ENCODE results near the gene XRCC1.

DNA sequence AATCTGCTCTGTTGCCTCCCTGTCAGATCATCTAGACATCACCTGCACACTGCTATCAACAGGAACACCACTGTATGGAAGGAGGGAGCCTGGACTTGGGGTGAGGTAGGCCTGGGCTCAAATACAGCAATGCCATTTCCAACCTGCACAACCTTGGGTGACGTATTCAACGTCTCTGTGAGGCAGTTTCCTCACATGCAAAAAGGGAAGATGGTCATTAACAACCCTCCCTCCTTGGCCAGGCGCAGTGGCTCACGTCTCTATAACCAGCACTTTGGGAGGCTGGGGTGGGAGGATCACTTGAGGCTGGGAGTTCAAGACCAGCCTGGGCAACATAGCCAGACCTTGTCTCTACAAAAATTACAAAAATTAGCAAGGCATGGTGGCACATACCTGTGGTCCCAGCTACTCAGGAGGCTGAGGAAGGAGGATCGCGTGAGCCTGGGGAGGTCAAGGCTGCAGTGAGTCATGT lies 13.1 kb downstream of the XRCC1 start:
- TF ChIP-seq, protein P1, sequence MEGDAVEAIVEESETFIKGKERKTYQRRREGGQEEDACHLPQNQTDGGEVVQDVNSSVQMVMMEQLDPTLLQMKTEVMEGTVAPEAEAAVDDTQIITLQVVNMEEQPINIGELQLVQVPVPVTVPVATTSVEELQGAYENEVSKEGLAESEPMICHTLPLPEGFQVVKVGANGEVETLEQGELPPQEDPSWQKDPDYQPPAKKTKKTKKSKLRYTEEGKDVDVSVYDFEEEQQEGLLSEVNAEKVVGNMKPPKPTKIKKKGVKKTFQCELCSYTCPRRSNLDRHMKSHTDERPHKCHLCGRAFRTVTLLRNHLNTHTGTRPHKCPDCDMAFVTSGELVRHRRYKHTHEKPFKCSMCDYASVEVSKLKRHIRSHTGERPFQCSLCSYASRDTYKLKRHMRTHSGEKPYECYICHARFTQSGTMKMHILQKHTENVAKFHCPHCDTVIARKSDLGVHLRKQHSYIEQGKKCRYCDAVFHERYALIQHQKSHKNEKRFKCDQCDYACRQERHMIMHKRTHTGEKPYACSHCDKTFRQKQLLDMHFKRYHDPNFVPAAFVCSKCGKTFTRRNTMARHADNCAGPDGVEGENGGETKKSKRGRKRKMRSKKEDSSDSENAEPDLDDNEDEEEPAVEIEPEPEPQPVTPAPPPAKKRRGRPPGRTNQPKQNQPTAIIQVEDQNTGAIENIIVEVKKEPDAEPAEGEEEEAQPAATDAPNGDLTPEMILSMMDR (tag by site-specific recombination; IDR thresholded peaks at IDR 0.05): no peak
- TF ChIP-seq, protein P2, sequence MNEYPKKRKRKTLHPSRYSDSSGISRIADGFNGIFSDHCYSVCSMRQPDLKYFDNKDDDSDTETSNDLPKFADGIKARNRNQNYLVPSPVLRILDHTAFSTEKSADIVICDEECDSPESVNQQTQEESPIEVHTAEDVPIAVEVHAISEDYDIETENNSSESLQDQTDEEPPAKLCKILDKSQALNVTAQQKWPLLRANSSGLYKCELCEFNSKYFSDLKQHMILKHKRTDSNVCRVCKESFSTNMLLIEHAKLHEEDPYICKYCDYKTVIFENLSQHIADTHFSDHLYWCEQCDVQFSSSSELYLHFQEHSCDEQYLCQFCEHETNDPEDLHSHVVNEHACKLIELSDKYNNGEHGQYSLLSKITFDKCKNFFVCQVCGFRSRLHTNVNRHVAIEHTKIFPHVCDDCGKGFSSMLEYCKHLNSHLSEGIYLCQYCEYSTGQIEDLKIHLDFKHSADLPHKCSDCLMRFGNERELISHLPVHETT (tag by site-specific recombination; IDR thresholded peaks at IDR 0.05): no peak
- no peak for TF ChIP-seq ZNF776 (tag by site-specific recombination; IDR thresholded peaks at IDR 0.05; ENCODE audit: borderline replicate concordance)

Data from HEK293 (cell line).